ENCODE data around the gene AIRE.

- no peak for TF ChIP-seq CTCF (IDR thresholded peaks at IDR 0.05)
- no peak for TF ChIP-seq EP300 (IDR thresholded peaks at IDR 0.05)
These were observed 9.5 kb downstream of the AIRE start for GRCh38 chr21:44295163-44295573.

All from tibial nerve (tissue), 4 donors.